SK-N-SH (cell line): ENCODE measurements around the gene TMEM63B. TPM values are rescaled to one million over a fixed set of nuclear protein-coding genes. Genes with fewer than 3 reads are reported as not detected.
"Not testable (repeated sequence)": the region's sequence is repeated elsewhere in the genome, so short reads cannot be mapped to it uniquely, and the experiment has no call there.

ENCODE experiments used
- CTCF ChIA-PET: fragments of 300-600, 350-600 bp; formaldehyde crosslinking; extraction: SDS; loops from one replicate; lab custom pipeline; 2021; lab: Yijun Ruan, JAX
- POLR2A ChIA-PET: fragments of 350-600 bp; sonication (Branson Sonifier 250); formaldehyde crosslinking; extraction: SDS; loops from one replicate; lab custom pipeline; 2020; ENCODE audit warnings: antibody characterized with exemption, inconsistent platforms; lab: Yijun Ruan, JAX
- DNase-seq: peaks from one replicate; pipeline ENCODE4 v3.0.0; 2012
- H2AFZ ChIP-seq: fragments of 200-600 bp; sonication (generic); 2 replicates; pipeline ENCODE4 v1.8.1; 2016; ENCODE audit warnings: antibody characterized with exemption, mild to moderate bottlenecking, low read depth
- H3F3A ChIP-seq: fragments of 200-600 bp; sonication (generic); replicated peaks from 2 replicates; pipeline ENCODE3; 2016; ENCODE audit warnings: antibody characterized with exemption, mild to moderate bottlenecking; ENCODE audit not compliant: insufficient read depth
- H3K27ac ChIP-seq, 2 experiments: fragments of 200-500 bp in 1 of 2; fragments of 200-600 bp in 1 of 2; sonication (Bioruptor generic) in 1 of 2; sonication (generic), shearing (Covaris generic) in 1 of 2; 2 replicates each; pipeline versions ENCODE4 v1.5.1 to v1.6.1; 2014 to 2016; ENCODE audit warnings: low read depth in 2 of 2, inconsistent platforms in 1 of 2, low read length in 1 of 2, mild to moderate bottlenecking in 1 of 2, mixed read lengths in 1 of 2
- H3K27me3 ChIP-seq: fragments of 200-600 bp; sonication (generic), shearing (Covaris generic); 2 replicates; pipeline ENCODE4 v1.6.1; 2016; ENCODE audit warnings: mixed run types; ENCODE audit not compliant: insufficient read depth
- H3K36me3 ChIP-seq, 2 experiments: fragments of 200-500 bp in 1 of 2; fragments of 200-600 bp in 1 of 2; sonication (Bioruptor generic) in 1 of 2; sonication (generic) in 1 of 2; replicated peaks in 1 of 2; 2 replicates each; pipeline versions ENCODE3 to v1.5.1; 2014 to 2016; ENCODE audit warnings: low read length in 1 of 2, mild to moderate bottlenecking in 1 of 2; ENCODE audit not compliant: insufficient read depth in 2 of 2, control insufficient read depth in 1 of 2
- H3K4me1 ChIP-seq, 2 experiments: fragments of 200-500 bp in 1 of 2; fragments of 200-600 bp in 1 of 2; sonication (Bioruptor generic) in 1 of 2; sonication (generic), shearing (Covaris generic) in 1 of 2; 2 replicates each; pipeline versions ENCODE4 v1.5.1 to v1.6.1; 2014 to 2016; ENCODE audit warnings: low read depth in 1 of 2, low read length in 1 of 2, mixed run types in 1 of 2; ENCODE audit not compliant: insufficient read depth in 2 of 2, control insufficient read depth in 1 of 2
- H3K4me2 ChIP-seq: fragments of 200-600 bp; sonication (generic), shearing (Covaris generic); 2 replicates; pipeline ENCODE4 v1.6.1; 2017; ENCODE audit warnings: mixed run types
- H3K4me3 ChIP-seq, 2 experiments: fragments of 200-500 bp in 1 of 2; fragments of 200-600 bp in 1 of 2; sonication (Bioruptor generic) in 1 of 2; sonication (generic), shearing (Covaris generic) in 1 of 2; 2 replicates each; pipeline versions ENCODE4 v1.5.1 to v1.8.1; 2014 to 2016; ENCODE audit warnings: low read depth in 2 of 2, inconsistent platforms in 1 of 2, low read length in 1 of 2, mild to moderate bottlenecking in 1 of 2, mixed read lengths in 1 of 2, moderate library complexity in 1 of 2
- H3K79me2 ChIP-seq: fragments of 200-600 bp; sonication (generic); 2 replicates; pipeline ENCODE4 v1.8.1; 2017; ENCODE audit warnings: mild to moderate bottlenecking; ENCODE audit not compliant: insufficient read depth
- H3K9ac ChIP-seq: fragments of 200-600 bp; sonication (generic); 2 replicates; pipeline ENCODE4 v1.6.1; 2017; ENCODE audit warnings: mixed run types
- H3K9me2 ChIP-seq: fragments of 200-600 bp; sonication (generic); 2 replicates; pipeline ENCODE4 v1.6.1; 2017; ENCODE audit warnings: mixed run types
- H3K9me3 ChIP-seq: fragments of 200-600 bp; sonication (generic); 2 replicates; pipeline ENCODE4 v1.6.1; 2017; ENCODE audit warnings: mixed run types, mild to moderate bottlenecking, moderate library complexity
- H4K20me1 ChIP-seq: fragments of 200-600 bp; sonication (generic); 2 replicates; pipeline ENCODE4 v1.6.1; 2017; ENCODE audit warnings: mild to moderate bottlenecking, mixed run types; ENCODE audit not compliant: insufficient read depth
- CHD2 ChIP-seq: fragments of 150-350 bp; IDR thresholded peaks from 2 replicates; pipeline ENCODE4 v1.6.1; 2018; ENCODE audit warnings: low read length; ENCODE audit not compliant: partially characterized antibody
- EZH2phosphoT487 ChIP-seq: fragments of 200-600 bp; sonication (generic); IDR thresholded peaks from 2 replicates; pipeline ENCODE4 v1.6.1; 2017; ENCODE audit warnings: low read depth, mixed run types, mild to moderate bottlenecking, antibody characterized with exemption, moderate library complexity, borderline replicate concordance
- FOSL2 ChIP-seq: IDR thresholded peaks from 2 replicates; pipeline ENCODE4 v1.4.0; 2012; ENCODE audit warnings: low read depth, mild to moderate bottlenecking, moderate library complexity, borderline replicate concordance
- FOXM1 ChIP-seq: IDR thresholded peaks from 2 replicates; pipeline ENCODE4 v1.4.0; 2012; ENCODE audit warnings: low read depth, mild to moderate bottlenecking
- NFIC ChIP-seq: IDR thresholded peaks from 2 replicates; pipeline ENCODE4 v1.4.0; 2012; ENCODE audit warnings: borderline replicate concordance
- NRF1 ChIP-seq: IDR thresholded peaks from 2 replicates; pipeline ENCODE4 v1.6.1; 2012; ENCODE audit warnings: low read depth, mild to moderate bottlenecking, low read length
- POLR2AphosphoS5 ChIP-seq: IDR thresholded peaks from 2 replicates; pipeline ENCODE4 v1.6.1; 2012; ENCODE audit warnings: low read depth, low read length
- RFX5 ChIP-seq: IDR thresholded peaks from 2 replicates; pipeline ENCODE4 v1.6.1; 2012; ENCODE audit warnings: mild to moderate bottlenecking, improper control_type of control experiment, low read length
- SIN3A ChIP-seq: IDR thresholded peaks from 2 replicates; pipeline ENCODE4 v1.6.1; 2012; ENCODE audit warnings: low read depth, mild to moderate bottlenecking, low read length, moderate library complexity, borderline replicate concordance
- TAF1 ChIP-seq: IDR thresholded peaks from 2 replicates; pipeline ENCODE4 v1.6.1; 2012; ENCODE audit warnings: low read depth, mild to moderate bottlenecking, low read length, moderate library complexity, borderline replicate concordance
- YY1 ChIP-seq: IDR thresholded peaks from 2 replicates; pipeline ENCODE4 v1.4.0; 2012; ENCODE audit warnings: low read depth, mild to moderate bottlenecking
- WGBS: methylation state at CpG from one replicate; pipeline ENCODE4 v1.1.6; 2017; ENCODE audit warnings: low lambda C conversion rate; 5-methylcytosine and 5-hydroxymethylcytosine counted together
- polyA plus RNA-seq, 3 experiments: library from polyadenylated mRNA; depleted of rRNA; stranded (reverse); fragments of >200 nt; gene quantifications; 2 replicates each; pipeline ENCODE4 v1.2.3, GENCODE V29; 2012
- TF ChIP-seq, protein P1 (sequence below): IDR thresholded peaks from 2 replicates; pipeline ENCODE4 v1.6.1; 2012; ENCODE audit warnings: mild to moderate bottlenecking, low read depth, low read length, moderate library complexity

Gene TMEM63B
- polyA plus RNA-seq, 1 of the 3 experiments (the other 2 are of a cell fraction): 52.7 TPM

DNA sequence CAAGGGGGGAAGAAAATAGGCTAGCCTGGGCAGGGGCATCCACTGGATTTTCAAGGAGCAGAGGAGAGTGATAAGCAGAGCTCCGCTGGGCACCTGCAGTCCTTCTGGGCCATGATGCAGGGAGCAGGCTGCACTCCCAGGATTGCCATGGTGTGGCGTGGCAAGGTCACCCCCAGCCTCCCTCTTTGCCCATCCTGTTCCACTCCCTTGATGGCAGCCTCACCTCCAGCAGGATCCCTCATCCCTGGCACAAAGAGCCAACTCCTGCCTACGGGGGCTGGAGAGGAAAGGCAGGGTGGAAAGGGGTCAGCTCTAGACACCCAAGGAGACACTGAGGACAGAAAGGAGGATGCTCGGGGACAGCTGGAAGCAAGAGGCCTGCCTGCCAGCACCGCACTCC, 67.0 kb downstream of the TMEM63B start:
- DNase-seq: no peak
- H2AFZ ChIP-seq: no peak overlapping the region
- no peaks in the 10 kb centered on the region for H4K20me1 ChIP-seq
- H3K27me3 ChIP-seq: no peaks in the 10 kb centered on the region; the same call in 1 of the 2 replicates
- TF ChIP-seq, protein P1, sequence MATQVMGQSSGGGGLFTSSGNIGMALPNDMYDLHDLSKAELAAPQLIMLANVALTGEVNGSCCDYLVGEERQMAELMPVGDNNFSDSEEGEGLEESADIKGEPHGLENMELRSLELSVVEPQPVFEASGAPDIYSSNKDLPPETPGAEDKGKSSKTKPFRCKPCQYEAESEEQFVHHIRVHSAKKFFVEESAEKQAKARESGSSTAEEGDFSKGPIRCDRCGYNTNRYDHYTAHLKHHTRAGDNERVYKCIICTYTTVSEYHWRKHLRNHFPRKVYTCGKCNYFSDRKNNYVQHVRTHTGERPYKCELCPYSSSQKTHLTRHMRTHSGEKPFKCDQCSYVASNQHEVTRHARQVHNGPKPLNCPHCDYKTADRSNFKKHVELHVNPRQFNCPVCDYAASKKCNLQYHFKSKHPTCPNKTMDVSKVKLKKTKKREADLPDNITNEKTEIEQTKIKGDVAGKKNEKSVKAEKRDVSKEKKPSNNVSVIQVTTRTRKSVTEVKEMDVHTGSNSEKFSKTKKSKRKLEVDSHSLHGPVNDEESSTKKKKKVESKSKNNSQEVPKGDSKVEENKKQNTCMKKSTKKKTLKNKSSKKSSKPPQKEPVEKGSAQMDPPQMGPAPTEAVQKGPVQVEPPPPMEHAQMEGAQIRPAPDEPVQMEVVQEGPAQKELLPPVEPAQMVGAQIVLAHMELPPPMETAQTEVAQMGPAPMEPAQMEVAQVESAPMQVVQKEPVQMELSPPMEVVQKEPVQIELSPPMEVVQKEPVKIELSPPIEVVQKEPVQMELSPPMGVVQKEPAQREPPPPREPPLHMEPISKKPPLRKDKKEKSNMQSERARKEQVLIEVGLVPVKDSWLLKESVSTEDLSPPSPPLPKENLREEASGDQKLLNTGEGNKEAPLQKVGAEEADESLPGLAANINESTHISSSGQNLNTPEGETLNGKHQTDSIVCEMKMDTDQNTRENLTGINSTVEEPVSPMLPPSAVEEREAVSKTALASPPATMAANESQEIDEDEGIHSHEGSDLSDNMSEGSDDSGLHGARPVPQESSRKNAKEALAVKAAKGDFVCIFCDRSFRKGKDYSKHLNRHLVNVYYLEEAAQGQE: no peak
- TF ChIP-seq POLR2AphosphoS5 (no peak), EZH2phosphoT487 (no peak), RFX5 (no peak), SIN3A (no peak), YY1 (no peak), NRF1 (no peak), TAF1 (no peak), NFIC (no peak), FOSL2 (no peak), CHD2 (no peak), FOXM1 (no peak)
- WGBS: 70% methylated on average over 5 of the region's 5 CpGs
- H3K9me2 ChIP-seq: no peaks in the 10 kb centered on the region
- H3K4me1 ChIP-seq: no peaks in the 10 kb centered on the region; a peak in 1 of 4 replicates
- H3K79me2 ChIP-seq: no peaks in the 10 kb centered on the region
- ChIA-PET CTCF (interaction anchor here (5.8 kb wide), 1 partner anchor 21 kb away, joined by 31 read pairs; no protein-coding TSS in a partner anchor), POLR2A (no interaction called here)
- H3K9ac ChIP-seq: no peak overlapping the region
- no peak overlapping the region for H3K4me3 ChIP-seq
- no peak overlapping the region for H3K4me2 ChIP-seq
- H3K36me3 ChIP-seq: no peaks in the 10 kb centered on the region
- no peaks in the 10 kb centered on the region for H3F3A ChIP-seq
- no peak overlapping the region for H3K27ac ChIP-seq
- H3K9me3 ChIP-seq: no peaks in the 10 kb centered on the region

DNA sequence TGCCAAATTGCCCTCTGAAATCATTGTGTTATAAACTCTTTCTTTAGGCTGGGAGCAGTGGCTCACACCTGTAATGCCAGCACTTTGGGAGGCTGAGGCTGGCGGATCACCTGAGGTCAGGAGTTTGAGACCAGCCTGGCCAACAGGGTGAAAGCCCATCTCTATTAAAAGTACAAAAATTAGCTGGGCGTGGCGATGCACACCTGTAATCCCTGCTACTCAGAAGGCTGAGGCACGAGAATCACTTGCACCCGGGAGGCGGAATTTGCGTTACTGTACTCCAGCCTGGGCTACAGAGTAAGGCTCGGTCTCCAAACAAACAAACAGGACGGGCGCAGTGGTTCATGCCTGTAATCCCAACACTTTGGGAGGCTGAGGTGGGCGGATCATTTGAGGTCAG, 69.0 kb downstream of the TMEM63B start:
- H3K36me3 ChIP-seq, H3K79me2 ChIP-seq, H3K27me3 ChIP-seq, H2AFZ ChIP-seq, H3K4me3 ChIP-seq, H3K9me3 ChIP-seq, H3K9ac ChIP-seq, H3K4me2 ChIP-seq, H4K20me1 ChIP-seq, H3F3A ChIP-seq, H3K9me2 ChIP-seq, POLR2A ChIA-PET, H3K27ac ChIP-seq, H3K4me1 ChIP-seq, DNase-seq: not testable (repeated sequence)
- WGBS: 82% methylated on average over 10 of the region's 11 CpGs
- CTCF ChIA-PET: interaction anchor here (0.9 kb wide), 1 partner anchor 38 kb away, joined by 4 read pairs; no protein-coding TSS in a partner anchor
